Endodermal cell (in vitro differentiated cells): ENCODE results near the gene SLC45A2. TPM values are rescaled to one million over a fixed set of nuclear protein-coding genes. Genes with fewer than 3 reads are reported as not detected.

Experiments
- DNase-seq: peaks from one replicate; pipeline ENCODE4 v3.0.0-alpha.2; 2017
- H3K27ac ChIP-seq: 2 replicates; pipeline ENCODE4 v1.5.1; 2013; ENCODE audit warnings: mild to moderate bottlenecking, low read depth, low read length, moderate library complexity
- H3K27me3 ChIP-seq: 2 replicates; pipeline ENCODE4 v1.6.1; 2013; ENCODE audit warnings: mild to moderate bottlenecking, low read length, moderate library complexity; ENCODE audit not compliant: insufficient read depth, control insufficient read depth, poor library complexity, severe bottlenecking
- H3K36me3 ChIP-seq: 2 replicates; pipeline ENCODE4 v1.7.0; 2013; ENCODE audit warnings: mild to moderate bottlenecking, low read length, moderate library complexity; ENCODE audit not compliant: control insufficient read depth, insufficient read depth
- H3K4me1 ChIP-seq: one replicate; pipeline ENCODE4 v1.7.0; 2013; ENCODE audit warnings: low read length; ENCODE audit not compliant: control insufficient read depth, insufficient read depth
- H3K4me3 ChIP-seq: 2 replicates; pipeline ENCODE4 v1.5.1; 2013; ENCODE audit warnings: mild to moderate bottlenecking, low read length, moderate library complexity
- H3K9ac ChIP-seq: 2 replicates; pipeline ENCODE4 v1.6.1; 2013; ENCODE audit warnings: mild to moderate bottlenecking, low read length, moderate library complexity; ENCODE audit not compliant: poor library complexity, severe bottlenecking; ENCODE audit errors: extremely low read depth
- H3K9me3 ChIP-seq: 2 replicates; pipeline ENCODE4 v1.6.1; 2013; ENCODE audit warnings: mild to moderate bottlenecking, low read length, moderate library complexity; ENCODE audit not compliant: control insufficient read depth
- H3K27ac Mint-ChIP-seq: 2 replicates; pipeline ENCODE4 v1.8.0; 2020; ENCODE audit warnings: mixed read lengths
- H3K27me3 Mint-ChIP-seq: 2 replicates; pipeline ENCODE4 v1.8.0; 2021; ENCODE audit warnings: mild to moderate bottlenecking, mixed read lengths; ENCODE audit not compliant: insufficient read depth
- H3K36me3 Mint-ChIP-seq: 2 replicates; pipeline ENCODE4 v1.8.0; 2020; ENCODE audit warnings: low read depth, mixed read lengths
- H3K4me1 Mint-ChIP-seq: 2 replicates; pipeline ENCODE4 v1.8.0; 2020; ENCODE audit warnings: mixed read lengths
- H3K4me3 Mint-ChIP-seq: 2 replicates; pipeline ENCODE4 v1.8.0; 2020; ENCODE audit warnings: mild to moderate bottlenecking, moderate library complexity, mixed read lengths
- H3K9me3 Mint-ChIP-seq: 2 replicates; pipeline ENCODE4 v1.8.0; 2020; ENCODE audit warnings: mild to moderate bottlenecking, mixed read lengths
- CTCF ChIP-seq: fragments of 200-600 bp; sonication (generic); conservative IDR thresholded peaks from 2 replicates; pipeline ENCODE4 v1.5.0; 2021; ENCODE audit warnings: antibody characterized with exemption, mild to moderate bottlenecking
- WGBS, 2 experiments: methylation state at CpG; one replicate each; pipeline versions ENCODE4 v1.1.5 to v1.1.7; 2013; ENCODE audit warnings: missing lambda C conversion rate in 2 of 2, mixed read lengths in 1 of 2; ENCODE audit not compliant: insufficient coverage in 1 of 2, insufficient read length in 1 of 2; 5-methylcytosine and 5-hydroxymethylcytosine counted together
- total RNA-seq, 2 donors: library from RNA; stranded (reverse); fragmentation: NEBNext Ultra II Directional in 1 of 2; extraction: Animal tissue kit (Norgen Biotek cat#: 25700) in 1 of 2; gene quantifications; 2 replicates in 1 of 2; 3 replicates in 1 of 2; pipeline ENCODE4 v1.2.1, GENCODE V29; 2021

The SLC45A2 gene
- total RNA-seq, 2 donors from 2014 or later, result 0.20 TPM; not detected in 1

- Mint-ChIP-seq H3K36me3 (peaks cover 10% of the 10 kb centered on the region), H3K4me3 (no peak overlapping the region), H3K9me3 (no peaks in the 10 kb centered on the region), H3K4me1 (no peaks in the 10 kb centered on the region), H3K27me3 (no peaks in the 10 kb centered on the region), H3K27ac (no peak overlapping the region)
- Histone ChIP-seq H3K27me3 (no peaks in the 10 kb centered on the region), H3K27ac (no peak overlapping the region), H3K9me3 (no peaks in the 10 kb centered on the region), H3K4me3 (no peak overlapping the region), H3K9ac (no peak overlapping the region), H3K36me3 (no peaks in the 10 kb centered on the region), H3K4me1 (no peaks in the 10 kb centered on the region)
- TF ChIP-seq CTCF, result no peak
- 94 to 100% methylated on average over 1 of the region's 1 CpG for WGBS, 2 experiments
- no peak for DNase-seq
Measured at GRCh38 chr5:34030048-34030447, 45.6 kb upstream of the SLC45A2 start.

- Histone ChIP-seq H3K9me3 (no peaks in the 10 kb centered on the region), H3K27ac (no peak overlapping the region), H3K36me3 (no peaks in the 10 kb centered on the region), H3K4me3 (no peak overlapping the region), H3K27me3 (no peaks in the 10 kb centered on the region), H3K9ac (no peak overlapping the region), H3K4me1 (no peaks in the 10 kb centered on the region)
- H3K4me1 Mint-ChIP-seq, result no peaks in the 10 kb centered on the region
- H3K27ac Mint-ChIP-seq, result no peak overlapping the region
- no peak for TF ChIP-seq CTCF
- H3K36me3 Mint-ChIP-seq, result peaks cover 8% of the 10 kb centered on the region
- no peak overlapping the region for H3K4me3 Mint-ChIP-seq
- H3K27me3 Mint-ChIP-seq, result no peaks in the 10 kb centered on the region
- 90 to 100% methylated on average over 3 of the region's 3 CpGs for WGBS, 2 experiments
- no peak for DNase-seq
- no peaks in the 10 kb centered on the region for H3K9me3 Mint-ChIP-seq
Measured at GRCh38 chr5:34028349-34028748, 43.9 kb upstream of the SLC45A2 start.

- Mint-ChIP-seq H3K4me3 (no peak overlapping the region), H3K4me1 (peaks cover 12% of the 10 kb centered on the region), H3K36me3 (peaks cover 11% of the 10 kb centered on the region), H3K27me3 (no peaks in the 10 kb centered on the region), H3K9me3 (no peaks in the 10 kb centered on the region), H3K27ac (no peak overlapping the region)
- Histone ChIP-seq H3K27ac (no peak overlapping the region), H3K36me3 (no peaks in the 10 kb centered on the region), H3K9me3 (no peaks in the 10 kb centered on the region), H3K4me3 (no peak overlapping the region), H3K27me3 (no peaks in the 10 kb centered on the region), H3K4me1 (no peaks in the 10 kb centered on the region), H3K9ac (no peak overlapping the region)
- 87 to 95% methylated on average over 3 to 9 of the region's 9 CpGs for WGBS, 2 experiments
- DNase-seq, result no peak
- no peak for TF ChIP-seq CTCF
Measured at GRCh38 chr5:34026089-34026761, 41.7 kb upstream of the SLC45A2 start.
